Measurements from ENCODE around the gene ABCF3.

Gene ABCF3

GRCh38 chr3:184168363-184169120 is 17.5 kb upstream of the ABCF3 start:
- DNase-seq (ENCODE audit: low read depth in 2 of 2), result no peak

GRCh38 chr3:184169896-184170875 is 15.8 kb upstream of the ABCF3 start:
- no peak for DNase-seq (ENCODE audit: low read depth in 2 of 2)

DNA sequence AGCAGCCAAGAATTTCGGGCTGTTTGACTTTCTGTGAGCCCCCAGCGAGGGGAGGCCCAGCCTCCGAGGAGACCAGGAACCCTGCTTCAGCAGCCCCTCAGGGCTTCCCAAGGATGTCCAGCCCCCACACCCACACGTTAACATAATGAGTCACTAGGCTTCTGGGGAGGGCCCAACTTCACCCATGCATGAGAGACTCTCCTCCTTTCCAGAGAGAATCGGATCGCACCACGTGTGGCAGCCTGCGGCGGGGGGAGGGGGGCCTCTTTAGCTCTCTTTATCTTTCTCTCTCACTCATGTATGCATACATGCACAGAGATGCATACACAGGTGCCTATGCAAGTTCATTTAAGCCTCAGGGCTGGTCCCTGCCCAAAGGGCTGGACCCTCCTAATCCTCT is 14.4 kb upstream of the ABCF3 start:
- no peak for DNase-seq (ENCODE audit: low read depth in 2 of 2)

DNA sequence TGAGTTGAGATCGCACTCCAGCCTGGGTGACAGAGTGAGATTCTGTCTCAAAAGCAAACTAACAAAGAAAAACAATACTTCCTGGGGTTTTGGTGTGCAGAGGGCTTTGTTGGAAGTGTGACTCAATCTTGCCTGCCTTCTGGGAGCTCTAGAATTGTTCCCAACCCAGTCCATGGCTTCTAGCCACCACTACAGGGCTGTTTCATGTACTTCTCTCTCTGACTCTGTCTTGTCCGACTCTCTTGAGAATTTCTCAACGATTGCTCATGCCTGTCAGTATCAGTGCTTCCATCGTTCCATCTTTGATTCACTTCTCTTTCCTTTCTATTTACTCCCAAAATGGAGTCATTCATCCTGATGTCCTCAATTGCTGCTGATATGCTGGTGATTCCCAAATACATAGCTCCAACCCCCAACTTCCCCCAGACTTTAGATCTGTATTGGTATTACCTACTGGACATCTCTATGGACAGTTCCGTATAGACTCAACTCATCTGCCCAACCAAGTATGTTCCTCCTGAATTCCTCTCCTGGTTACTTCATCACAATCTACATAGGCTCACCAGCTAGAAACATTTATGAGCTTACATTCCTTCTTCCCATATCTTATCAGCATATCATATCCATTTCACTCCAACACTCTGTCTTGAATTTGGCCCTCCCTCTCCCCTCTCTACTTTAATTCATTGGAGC is 13.2 kb upstream of the ABCF3 start:
- DNase-seq (ENCODE audit: low read depth in 2 of 2), result no peak

- DNase-seq (ENCODE audit: low read depth in 2 of 2), result no peak
Measured at GRCh38 chr3:184173374-184173722, 12.7 kb upstream of the ABCF3 start.

GRCh38 chr3:184174284-184174645 is 11.7 kb upstream of the ABCF3 start:
- no peak for DNase-seq (ENCODE audit: low read depth in 2 of 2)

DNA sequence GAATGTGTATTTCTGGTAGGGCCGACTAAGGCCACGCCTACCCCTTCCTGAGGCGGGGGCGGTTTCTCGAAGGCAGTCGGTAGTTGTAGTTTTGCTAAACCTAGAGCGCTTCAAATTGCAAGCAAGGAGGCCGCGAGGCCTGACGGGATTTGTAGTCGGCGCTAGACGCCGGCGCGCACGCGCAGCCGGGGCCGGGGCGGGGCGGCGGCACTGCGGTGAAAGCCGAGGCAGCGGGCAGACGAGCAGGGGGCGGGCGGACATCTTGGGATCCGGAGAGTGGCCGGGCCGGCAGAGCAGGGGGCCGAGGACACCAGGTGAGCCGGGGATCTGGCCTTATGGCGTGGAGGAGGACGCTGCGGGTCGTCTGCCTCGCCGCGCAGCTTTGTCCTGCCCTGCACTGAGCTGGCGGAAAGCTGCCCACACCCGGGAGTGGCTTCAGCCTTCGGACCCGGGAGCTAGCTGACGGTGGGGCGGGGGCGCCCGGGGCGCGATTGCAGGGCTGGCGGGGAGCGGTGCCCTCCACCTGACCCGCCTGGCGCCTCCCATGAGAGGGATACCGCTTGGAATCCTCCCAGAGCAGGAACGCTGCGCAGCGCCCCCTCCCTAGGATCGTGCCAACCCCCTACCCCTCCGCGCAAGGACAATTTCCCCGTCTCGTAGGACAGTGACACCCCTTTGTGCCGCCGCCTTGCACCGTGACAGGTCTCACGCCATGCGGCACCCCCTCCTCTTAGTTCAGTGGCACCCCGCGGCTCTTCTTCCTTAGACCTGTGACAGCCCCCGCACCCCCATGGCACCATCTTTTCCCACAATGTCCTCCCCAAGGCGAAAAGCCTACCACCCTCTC is 11.1 kb upstream of the ABCF3 start, which contains the start of gene AP2M1:
Gene AP2M1, plus strand, starts transcription at position 210 of the 847 bp plus-strand sequence. CDS start 2,139 bp downstream, outside the sequence.
- peak; percentile 92 to 97 for DNase-seq (ENCODE audit: low read depth in 2 of 2)

DNA sequence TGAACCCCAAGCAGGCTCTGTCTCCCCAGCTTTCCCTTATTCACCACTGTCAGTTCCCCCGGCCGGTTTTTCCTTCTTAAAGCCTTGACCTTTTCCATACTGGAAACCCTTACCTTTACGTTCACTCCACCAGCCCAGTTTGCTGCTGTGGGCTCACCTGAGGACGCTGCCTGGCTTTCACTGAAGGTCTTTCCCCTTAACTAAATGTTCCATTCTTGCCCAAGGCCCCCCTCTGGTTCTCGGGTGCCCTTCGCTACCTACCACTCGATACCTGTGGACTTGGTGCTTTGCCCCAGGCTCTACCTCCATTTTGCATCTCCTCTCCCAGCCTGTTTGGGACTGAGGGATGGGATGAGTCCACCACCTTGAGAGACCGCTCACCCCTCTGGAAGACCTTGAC is 10.5 kb upstream of the ABCF3 start:
- no peak for DNase-seq (ENCODE audit: low read depth in 2 of 2)

GRCh38 chr3:184175981-184176376 is 10.0 kb upstream of the ABCF3 start:
- DNase-seq (ENCODE audit: low read depth in 2 of 2), result no peak

DNA sequence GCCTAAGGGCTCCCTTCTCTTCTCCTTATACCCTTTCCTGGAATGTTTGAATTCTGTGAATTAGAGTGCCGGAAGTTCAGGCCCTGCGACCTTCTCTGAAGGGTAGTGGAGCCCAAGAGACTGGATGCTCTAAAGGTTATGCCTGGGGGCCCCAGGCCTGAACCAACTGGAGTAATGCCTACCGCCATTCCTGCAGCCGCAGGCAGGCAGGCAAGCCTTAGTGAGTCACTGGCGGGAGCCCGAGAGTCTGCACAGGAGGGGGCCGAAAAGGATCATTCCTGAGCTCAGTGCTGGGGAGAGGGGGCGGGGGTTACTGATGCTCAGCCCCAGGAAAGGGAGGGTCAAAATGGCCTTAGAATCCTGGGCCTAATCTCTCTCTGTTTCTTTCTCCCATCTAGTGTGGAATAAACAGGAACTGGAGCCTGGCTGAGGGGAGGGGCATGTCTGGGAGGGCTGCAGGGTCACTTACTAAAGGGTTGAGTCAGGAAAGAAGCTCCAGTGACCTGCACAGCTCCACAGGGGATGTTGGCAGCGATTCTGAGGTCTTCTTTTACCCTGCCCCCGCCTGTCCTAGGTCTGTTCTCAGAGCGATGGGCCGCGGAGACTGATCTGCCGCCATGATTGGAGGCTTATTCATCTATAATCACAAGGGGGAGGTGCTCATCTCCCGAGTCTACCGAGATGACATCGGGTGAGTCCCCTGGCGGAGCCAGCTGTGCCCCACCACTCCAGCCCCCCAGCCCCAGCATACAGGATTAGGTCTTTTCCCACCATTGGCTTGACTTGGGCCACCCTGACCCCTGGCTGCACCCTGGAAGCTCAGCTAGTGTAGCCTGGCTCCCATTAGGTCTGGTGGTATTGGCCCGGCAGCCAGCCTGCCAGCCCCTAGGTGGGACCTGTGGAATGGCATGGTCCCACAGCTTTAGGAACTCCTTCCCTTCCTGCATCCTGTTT is 9.3 kb upstream of the ABCF3 start:
- no peak for DNase-seq (ENCODE audit: low read depth in 2 of 2)

DNA sequence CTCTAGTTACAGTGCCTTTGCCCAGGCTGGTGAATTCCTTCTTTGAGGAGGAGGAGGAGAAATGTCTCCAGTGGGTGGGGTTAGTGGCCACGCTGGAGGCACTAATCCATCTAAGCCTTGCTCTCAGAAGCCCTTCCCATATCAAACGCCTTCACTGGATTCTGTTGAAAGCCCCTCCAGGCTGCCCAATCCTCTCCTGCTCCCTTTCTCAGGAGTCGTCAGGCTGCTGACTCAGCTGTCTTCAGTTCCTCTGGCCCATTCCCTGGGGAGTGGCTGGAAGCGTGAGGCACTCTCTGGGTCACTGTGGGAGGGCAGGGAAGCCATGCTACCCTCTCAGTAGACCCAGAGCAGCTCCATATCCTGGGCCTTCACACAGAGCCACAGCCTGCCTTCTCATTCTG is 8.7 kb upstream of the ABCF3 start:
- DNase-seq (ENCODE audit: low read depth in 2 of 2), result no peak

DNA sequence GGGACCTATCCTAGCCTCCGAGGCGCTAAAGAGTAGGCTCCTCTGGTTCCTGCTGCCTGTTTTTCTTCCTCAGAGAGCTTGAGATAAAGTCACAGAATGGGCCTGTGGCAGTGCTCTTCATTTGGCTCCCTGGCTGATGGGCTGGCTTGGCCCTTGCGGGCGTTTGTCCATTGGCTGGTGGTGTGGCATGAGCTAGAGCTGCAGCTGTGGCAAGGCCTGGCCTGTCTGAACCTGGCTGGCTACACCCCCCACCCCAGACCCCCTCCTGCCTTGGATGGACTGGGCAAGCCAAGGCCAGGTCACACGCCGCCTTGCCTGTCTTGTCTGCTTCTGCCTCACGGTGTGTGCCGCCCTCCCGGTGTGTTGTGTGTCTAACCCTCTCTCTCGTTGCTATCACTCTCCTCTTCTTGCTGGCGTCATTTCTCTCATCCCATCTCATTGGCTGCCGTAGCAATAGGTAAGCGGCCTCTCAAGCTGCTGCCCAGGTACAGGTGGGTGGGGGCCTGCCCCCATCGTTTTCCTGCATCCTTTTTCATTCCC is 8.2 kb upstream of the ABCF3 start:
- no peak for DNase-seq (ENCODE audit: low read depth in 2 of 2)

- no peak for DNase-seq (ENCODE audit: low read depth in 2 of 2)
Measured at GRCh38 chr3:184178521-184179138, 7.4 kb upstream of the ABCF3 start.

DNA sequence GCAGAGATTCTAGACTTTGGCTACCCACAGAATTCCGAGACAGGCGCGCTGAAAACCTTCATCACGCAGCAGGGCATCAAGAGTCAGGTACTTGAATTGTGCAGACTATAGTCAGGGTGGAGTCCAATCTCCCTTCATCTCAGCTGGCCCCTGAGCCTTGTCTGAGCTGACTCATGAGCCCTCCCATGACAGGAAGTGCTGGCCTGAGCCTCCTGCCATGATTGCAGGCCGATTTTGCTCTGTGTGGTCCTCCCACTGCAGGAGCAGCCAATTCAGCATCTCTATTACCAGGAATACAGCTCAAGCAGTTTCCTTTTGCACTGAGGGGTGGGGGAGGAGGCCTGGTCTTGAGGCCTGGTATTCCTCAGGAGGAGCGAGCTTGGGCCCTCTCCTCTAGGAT is 5.8 kb upstream of the ABCF3 start:
- DNase-seq (ENCODE audit: low read depth in 2 of 2), result no peak

DNA sequence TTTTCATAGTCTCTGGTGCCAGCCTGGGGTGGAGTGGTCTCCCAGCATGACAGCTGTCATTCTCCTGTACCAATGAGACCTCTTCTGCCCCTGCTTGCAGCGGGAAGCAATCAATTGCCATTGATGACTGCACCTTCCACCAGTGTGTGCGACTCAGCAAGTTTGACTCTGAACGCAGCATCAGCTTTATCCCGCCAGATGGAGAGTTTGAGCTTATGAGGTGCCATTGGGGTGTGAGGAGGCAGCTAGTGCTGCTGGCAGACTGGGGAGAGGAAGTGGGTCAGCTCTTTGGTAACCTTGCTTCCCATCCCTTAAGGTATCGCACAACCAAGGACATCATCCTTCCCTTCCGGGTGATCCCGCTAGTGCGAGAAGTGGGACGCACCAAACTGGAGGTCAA is 4.4 kb upstream of the ABCF3 start:
- no peak for DNase-seq (ENCODE audit: low read depth in 2 of 2)

DNA sequence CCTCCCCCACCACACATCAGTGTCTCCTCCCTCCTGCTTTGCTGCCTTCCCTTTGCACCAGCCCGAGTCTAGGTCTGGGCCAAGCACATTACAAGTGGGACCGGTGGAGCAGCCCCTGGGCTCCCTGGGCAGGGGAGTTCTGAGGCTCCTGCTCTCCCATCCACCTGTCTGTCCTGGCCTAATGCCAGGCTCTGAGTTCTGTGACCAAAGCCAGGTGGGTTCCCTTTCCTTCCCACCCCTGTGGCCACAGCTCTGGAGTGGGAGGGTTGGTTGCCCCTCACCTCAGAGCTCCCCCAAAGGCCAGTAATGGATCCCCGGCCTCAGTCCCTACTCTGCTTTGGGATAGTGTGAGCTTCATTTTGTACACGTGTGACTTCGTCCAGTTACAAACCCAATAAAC is 2.3 kb upstream of the ABCF3 start:
- DNase-seq (ENCODE audit: low read depth in 2 of 2), result no peak

GRCh38 chr3:184184546-184185230 is 1.3 kb upstream of the ABCF3 start:
- DNase-seq (ENCODE audit: low read depth in 2 of 2), result no peak

- peak; percentile 97 to 98 for DNase-seq (ENCODE audit: low read depth in 2 of 2)
Measured at GRCh38 chr3:184185461-184186183, 377 bp upstream of the ABCF3 start.
